Fibroblast of skin of right quadriceps (primary cell): ENCODE results near the gene NFILZ.

Experiments
- DNase-seq: peaks from one replicate; pipeline ENCODE4 v3.0.0-alpha.2; 2013

The NFILZ gene

GRCh38 chr19:8642561-8642960, 12.1 kb downstream of the NFILZ start:
- no peak for DNase-seq

GRCh38 chr19:8643860-8644653, 13.6 kb downstream of the NFILZ start:
- DNase-seq, result no peak

- no peak for DNase-seq
Observed at GRCh38 chr19:8648240-8648639, 17.8 kb downstream of the NFILZ start.

- peak; percentile 23 for DNase-seq
Observed at GRCh38 chr19:8654591-8655339, 24.3 kb downstream of the NFILZ start.

GRCh38 chr19:8655340-8655709, 24.9 kb downstream of the NFILZ start:
- DNase-seq, result no peak

- no peak for DNase-seq
Observed at GRCh38 chr19:8657869-8658268, 27.4 kb downstream of the NFILZ start.

GRCh38 chr19:8659905-8660304, 29.5 kb downstream of the NFILZ start:
- DNase-seq, result no peak

GRCh38 chr19:8662263-8662662, 31.8 kb downstream of the NFILZ start:
- DNase-seq, result no peak

- DNase-seq, result no peak
Observed at GRCh38 chr19:8663920-8664670, 33.7 kb downstream of the NFILZ start.

GRCh38 chr19:8664671-8665057, 34.2 kb downstream of the NFILZ start:
- no peak for DNase-seq

- DNase-seq, result no peak
Observed at GRCh38 chr19:8665468-8666213, 35.2 kb downstream of the NFILZ start.

GRCh38 chr19:8666814-8667405, 36.5 kb downstream of the NFILZ start:
- no peak for DNase-seq

GRCh38 chr19:8673276-8673891, 43.0 kb downstream of the NFILZ start:
- no peak for DNase-seq

GRCh38 chr19:8675066-8675465, 44.6 kb downstream of the NFILZ start:
- DNase-seq, result no peak

GRCh38 chr19:8678244-8678807, 47.9 kb downstream of the NFILZ start:
- DNase-seq, result no peak
